ENCODE measurements around the gene ITGAE.

The ITGAE gene

DNA sequence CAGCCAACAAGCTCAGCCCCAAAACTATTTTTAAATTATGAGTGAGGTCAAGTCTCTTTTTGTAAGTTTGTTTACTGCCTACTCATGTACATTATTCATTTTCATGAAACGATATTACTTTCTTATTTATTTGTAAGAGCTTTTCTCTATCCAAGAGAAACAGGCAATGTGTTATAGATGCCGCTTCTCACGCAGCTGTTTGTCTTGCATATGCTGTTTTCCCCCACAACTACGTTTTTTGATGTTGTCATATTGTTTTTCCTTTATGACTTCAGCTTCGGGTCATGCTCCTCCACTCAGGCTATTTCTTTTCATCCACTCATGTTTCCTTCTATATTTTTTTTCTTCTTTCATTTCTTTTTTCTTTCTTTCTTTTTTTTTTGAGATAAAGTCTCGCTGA, 20.0 kb downstream of the ITGAE start:
- CTCF ChIA-PET = interaction anchor here (0.8 kb wide), 1 partner anchor 24 kb away, joined by 3 read pairs; no protein-coding TSS in a partner anchor

DNA sequence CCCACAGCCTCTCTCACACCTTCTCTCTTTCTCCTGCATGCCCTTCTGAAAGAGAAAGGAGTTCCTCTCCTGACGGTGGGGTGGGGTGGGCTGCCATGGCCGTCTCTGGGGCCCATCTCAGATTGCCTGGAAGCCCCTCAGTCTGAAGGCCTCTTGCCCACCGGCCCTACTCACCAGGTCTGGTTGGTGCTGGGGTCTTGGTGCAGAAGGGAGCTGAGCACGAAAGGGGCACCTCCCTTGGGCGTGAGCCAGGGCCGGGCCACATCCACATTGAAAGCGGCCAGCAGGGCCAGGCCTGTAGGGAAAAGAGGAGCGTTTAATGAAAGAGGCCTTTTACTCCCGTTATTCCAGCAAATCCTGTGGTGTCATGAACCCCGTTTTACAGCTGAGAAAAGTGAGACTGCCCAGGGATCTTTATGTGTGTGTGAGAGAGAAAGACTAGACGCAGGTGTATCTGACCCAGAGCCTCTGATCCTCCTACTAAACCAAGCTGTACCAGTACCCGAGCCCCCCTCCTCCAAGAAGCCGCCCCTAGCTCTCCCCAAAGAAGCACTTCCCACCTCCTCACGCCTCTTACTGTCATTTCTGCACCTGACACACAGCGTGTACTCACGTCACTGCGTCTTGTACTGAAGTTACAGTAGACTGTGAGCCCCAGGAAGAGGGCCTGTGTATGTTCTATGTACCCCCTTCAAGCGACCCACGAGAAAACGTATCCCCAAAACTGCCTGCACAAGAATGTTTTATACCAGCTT, 23.4 kb downstream of the ITGAE start:
- no peak for TF ChIP-seq IKZF3 (tag by site-specific recombination; IDR thresholded peaks at IDR 0.05)
- no peak for TF ChIP-seq ZSCAN23 (tag by site-specific recombination; IDR thresholded peaks at IDR 0.05)
- no peak for TF ChIP-seq ZBTB17 (tag by site-specific recombination; IDR thresholded peaks at IDR 0.05)
- no peak for TF ChIP-seq GLI2 (tag by site-specific recombination; IDR thresholded peaks at IDR 0.05; ENCODE audit: borderline replicate concordance, low read depth)
- TF ChIP-seq ZFP69B (tag by site-specific recombination; IDR thresholded peaks at IDR 0.05) = no peak
- TF ChIP-seq ZNF16 (tag by site-specific recombination; IDR thresholded peaks at IDR 0.05; ENCODE audit: low read depth) = no peak
- ChIA-PET POLR2A (no interaction called here), CTCF (interaction anchor here (0.6 to 0.8 kb wide), 3 partner anchors 39 to 61 kb away, joined by 3 to 4 read pairs (median 3); no protein-coding TSS in a partner anchor)
- H3K36me3 ChIP-seq (ENCODE audit: control insufficient read depth in 2 of 2, insufficient read depth in 1 of 2, low read length in 2 of 2) = no peaks in the 10 kb centered on the region
- H3K4me3 ChIP-seq (ENCODE audit: low read depth, low read length) = no peak overlapping the region
- H3K27ac ChIP-seq (ENCODE audit: extremely low read depth, low read depth, low read length) = no peak overlapping the region
- no peaks in the 10 kb centered on the region for H3K9me3 ChIP-seq (ENCODE audit: control insufficient read depth, insufficient read depth, low read depth, low read length)
- H3K4me1 ChIP-seq (ENCODE audit: control insufficient read depth, insufficient read depth, low read length) = no peaks in the 10 kb centered on the region

More for the DNA sequence above, 20.0 kb downstream of the ITGAE start:
- H3K36me3 ChIP-seq (ENCODE audit: control insufficient read depth in 2 of 2, insufficient read depth in 1 of 2, low read length in 2 of 2) = no peaks in the 10 kb centered on the region
- POLR2A ChIA-PET = interaction anchor here (0.6 kb wide), 1 partner anchor 11 kb away, joined by 4 read pairs; no protein-coding TSS in a partner anchor
- TF ChIP-seq ZNF624 (tag by site-specific recombination; IDR thresholded peaks at IDR 0.05) (no peak), KLF8 (tag by site-specific recombination; IDR thresholded peaks at IDR 0.05) (no peak), ZNF529 (tag by site-specific recombination; IDR thresholded peaks at IDR 0.05; ENCODE audit: insufficient replicate concordance) (no peak), HOXD13 (CRISPR knock-in tag; IDR thresholded peaks at IDR 0.05; ENCODE audit: borderline replicate concordance) (no peak), ZNF776 (tag by site-specific recombination; IDR thresholded peaks at IDR 0.05; ENCODE audit: borderline replicate concordance) (no peak), ZNF114 (tag by site-specific recombination; IDR thresholded peaks at IDR 0.05) (no peak), ZNF211 (tag by site-specific recombination; IDR thresholded peaks at IDR 0.05; ENCODE audit: low read depth) (no peak), YY2 (tag by site-specific recombination; IDR thresholded peaks at IDR 0.05) (no peak), ZNF621 (tag by site-specific recombination; IDR thresholded peaks at IDR 0.05) (no peak), ZNF133 (tag by site-specific recombination; IDR thresholded peaks at IDR 0.05) (no peak), ZNF239 (tag by site-specific recombination; IDR thresholded peaks at IDR 0.05) (no peak), ZNF416 (tag by site-specific recombination; IDR thresholded peaks at IDR 0.05) (no peak)
- TF ChIP-seq, protein P1, sequence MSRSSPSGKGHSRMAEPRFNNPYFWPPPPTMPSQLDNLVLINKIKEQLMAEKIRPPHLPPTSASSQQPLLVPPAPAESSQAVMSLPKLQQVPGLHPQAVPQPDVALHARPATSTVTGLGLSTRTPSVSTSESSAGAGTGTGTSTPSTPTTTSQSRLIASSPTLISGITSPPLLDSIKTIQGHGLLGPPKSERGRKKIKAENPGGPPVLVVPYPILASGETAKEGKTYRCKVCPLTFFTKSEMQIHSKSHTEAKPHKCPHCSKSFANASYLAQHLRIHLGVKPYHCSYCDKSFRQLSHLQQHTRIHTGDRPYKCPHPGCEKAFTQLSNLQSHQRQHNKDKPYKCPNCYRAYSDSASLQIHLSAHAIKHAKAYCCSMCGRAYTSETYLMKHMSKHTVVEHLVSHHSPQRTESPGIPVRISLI (tag by site-specific recombination; IDR thresholded peaks at IDR 0.05) = no peak
- TF ChIP-seq, protein P2, sequence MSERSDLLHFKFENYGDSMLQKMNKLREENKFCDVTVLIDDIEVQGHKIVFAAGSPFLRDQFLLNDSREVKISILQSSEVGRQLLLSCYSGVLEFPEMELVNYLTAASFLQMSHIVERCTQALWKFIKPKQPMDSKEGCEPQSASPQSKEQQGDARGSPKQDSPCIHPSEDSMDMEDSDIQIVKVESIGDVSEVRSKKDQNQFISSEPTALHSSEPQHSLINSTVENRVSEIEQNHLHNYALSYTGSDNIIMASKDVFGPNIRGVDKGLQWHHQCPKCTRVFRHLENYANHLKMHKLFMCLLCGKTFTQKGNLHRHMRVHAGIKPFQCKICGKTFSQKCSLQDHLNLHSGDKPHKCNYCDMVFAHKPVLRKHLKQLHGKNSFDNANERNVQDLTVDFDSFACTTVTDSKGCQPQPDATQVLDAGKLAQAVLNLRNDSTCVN (tag by site-specific recombination; optimal IDR thresholded peaks at IDR 0.05) = no peak
- TF ChIP-seq, protein P3, sequence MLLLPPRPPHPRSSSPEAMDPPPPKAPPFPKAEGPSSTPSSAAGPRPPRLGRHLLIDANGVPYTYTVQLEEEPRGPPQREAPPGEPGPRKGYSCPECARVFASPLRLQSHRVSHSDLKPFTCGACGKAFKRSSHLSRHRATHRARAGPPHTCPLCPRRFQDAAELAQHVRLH (tag by site-specific recombination; IDR thresholded peaks at IDR 0.05) = no peak
- H3K4me1 ChIP-seq (ENCODE audit: control insufficient read depth, insufficient read depth, low read length) = no peaks in the 10 kb centered on the region
- H3K27ac ChIP-seq (ENCODE audit: extremely low read depth, low read depth, low read length) = no peak overlapping the region
- no peaks in the 10 kb centered on the region for H3K9me3 ChIP-seq (ENCODE audit: control insufficient read depth, insufficient read depth, low read depth, low read length)
- H3K4me3 ChIP-seq (ENCODE audit: low read depth, low read length) = no peak overlapping the region

All from HEK293 (cell line).